Inferior parietal cortex (tissue), 1 donor: ENCODE measurements around the gene PRDM16.
A peak's percentile ranks its signal among the peaks of the same experiment; 100 is the strongest.

Experiments
- DNase-seq: peaks from one replicate; pipeline ENCODE4 v3.0.0-alpha.2; 2016; ENCODE audit errors: extremely low spot score

Gene PRDM16

GRCh38 chr1:3429320-3429719 lies 360.3 kb downstream of the PRDM16 start:
- DNase-seq, result no peak

GRCh38 chr1:3429766-3430165 lies 360.8 kb downstream of the PRDM16 start:
- DNase-seq, result no peak

DNA sequence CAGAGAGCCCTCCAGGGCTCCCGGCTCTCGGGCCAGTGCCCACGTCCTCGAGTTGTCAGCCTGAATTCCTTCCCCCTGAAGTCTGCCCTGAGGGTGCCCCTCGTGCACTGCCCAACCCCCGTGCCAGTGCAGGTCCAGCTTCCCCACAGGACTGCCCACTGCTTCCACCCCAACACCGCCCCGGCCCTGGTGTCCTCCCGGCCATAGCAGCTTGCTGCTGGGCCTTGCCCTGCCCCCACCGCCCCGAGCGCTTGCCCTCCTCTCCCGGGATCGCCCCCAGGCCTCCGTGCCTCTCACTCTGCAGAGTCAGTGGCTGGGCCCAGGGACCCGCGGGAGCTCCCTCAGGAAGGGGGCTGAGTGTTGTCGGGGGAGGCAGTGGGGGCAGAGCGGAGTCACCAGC lies 361.4 kb downstream of the PRDM16 start:
- DNase-seq, result no peak

DNA sequence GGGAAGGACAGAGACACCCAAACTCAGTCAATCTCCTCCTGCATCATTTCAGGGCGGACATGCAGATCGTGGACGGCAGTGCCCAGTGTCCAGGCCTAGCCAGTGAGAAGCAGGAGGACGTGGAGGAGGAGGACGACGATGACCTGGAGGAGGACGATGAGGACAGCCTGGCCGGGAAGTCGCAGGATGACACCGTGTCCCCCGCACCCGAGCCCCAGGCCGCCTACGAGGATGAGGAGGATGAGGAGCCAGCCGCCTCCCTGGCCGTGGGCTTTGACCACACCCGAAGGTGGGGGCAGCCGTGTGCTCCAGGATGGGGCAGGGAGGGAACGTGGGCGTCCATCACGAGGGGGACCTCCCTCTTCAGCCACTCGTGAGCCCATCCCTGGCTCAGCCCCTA lies 361.8 kb downstream of the PRDM16 start:
- DNase-seq, result no peak

- no peak for DNase-seq
These were observed 362.3 kb downstream of the PRDM16 start for GRCh38 chr1:3431266-3431665.

DNA sequence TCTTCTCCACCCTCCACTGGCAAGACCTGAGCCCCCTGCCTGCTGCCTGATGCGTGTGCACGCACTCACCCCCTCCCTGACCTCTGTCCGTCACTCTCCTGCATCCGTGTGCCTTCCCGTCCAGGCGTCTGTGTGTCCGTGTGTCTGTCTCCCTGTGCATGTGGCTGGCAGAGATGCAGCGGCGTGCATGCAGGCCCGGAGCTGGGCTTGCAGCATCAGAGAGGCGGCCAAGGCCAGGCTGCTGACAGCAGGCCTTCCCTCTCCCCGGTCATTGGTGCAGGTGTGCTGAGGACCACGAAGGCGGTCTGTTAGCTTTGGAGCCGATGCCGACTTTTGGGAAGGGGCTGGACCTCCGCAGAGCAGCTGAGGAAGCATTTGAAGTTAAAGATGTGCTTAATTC lies 362.7 kb downstream of the PRDM16 start:
- DNase-seq, result no peak

DNA sequence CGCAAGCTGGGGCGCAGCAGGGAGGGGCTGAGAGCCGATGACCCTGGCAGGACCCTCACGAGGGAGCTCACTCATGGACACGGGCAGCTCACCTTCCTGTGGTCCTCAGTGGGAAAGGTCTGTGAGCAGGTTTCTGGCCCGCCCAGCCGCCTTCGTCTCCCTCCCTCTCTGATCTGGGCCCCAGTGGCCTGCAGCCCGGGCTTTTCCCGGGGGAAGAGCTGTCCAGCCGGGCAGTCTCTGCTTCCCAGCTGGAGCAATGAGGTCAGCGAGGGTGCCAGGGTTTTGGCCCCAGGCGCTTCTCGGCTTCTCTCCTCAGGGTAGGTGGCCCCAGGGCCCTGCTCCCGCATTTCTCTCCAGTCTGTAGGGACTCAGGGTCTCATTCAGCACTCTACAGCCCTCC lies 363.3 kb downstream of the PRDM16 start:
- DNase-seq, result no peak

GRCh38 chr1:3433076-3433475 lies 364.1 kb downstream of the PRDM16 start:
- no peak for DNase-seq

GRCh38 chr1:3433596-3434320 lies 364.8 kb downstream of the PRDM16 start:
- no peak for DNase-seq

- DNase-seq, result no peak
These were observed 365.6 kb downstream of the PRDM16 start for GRCh38 chr1:3434406-3435110.

GRCh38 chr1:3435666-3436065 lies 366.7 kb downstream of the PRDM16 start:
- no peak for DNase-seq

GRCh38 chr1:3436451-3436850 lies 367.4 kb downstream of the PRDM16 start:
- DNase-seq, result no peak

DNA sequence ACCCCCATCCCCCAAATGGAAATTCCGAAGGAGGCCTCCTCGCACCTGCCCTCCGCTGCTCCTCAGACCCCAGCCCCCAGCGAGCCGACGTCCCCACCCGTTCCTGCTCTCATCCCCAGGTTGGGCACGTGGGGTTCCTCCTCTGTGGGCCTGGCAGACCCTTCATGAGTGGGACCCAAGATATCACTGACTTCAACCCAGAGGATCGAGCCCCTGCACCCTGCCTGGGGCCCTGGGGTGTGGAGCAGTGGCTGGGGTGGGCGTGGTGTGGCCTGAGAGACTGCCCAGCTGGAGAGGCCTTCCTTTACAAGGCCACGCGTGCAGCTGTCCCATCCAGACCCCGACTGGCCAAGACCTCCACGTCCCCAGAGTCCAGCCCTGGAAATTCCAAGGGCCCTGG lies 367.9 kb downstream of the PRDM16 start:
- no peak for DNase-seq

GRCh38 chr1:3438661-3439180 lies 369.7 kb downstream of the PRDM16 start:
- no peak for DNase-seq

GRCh38 chr1:3439346-3440299 lies 370.6 kb downstream of the PRDM16 start:
- no peak for DNase-seq

DNA sequence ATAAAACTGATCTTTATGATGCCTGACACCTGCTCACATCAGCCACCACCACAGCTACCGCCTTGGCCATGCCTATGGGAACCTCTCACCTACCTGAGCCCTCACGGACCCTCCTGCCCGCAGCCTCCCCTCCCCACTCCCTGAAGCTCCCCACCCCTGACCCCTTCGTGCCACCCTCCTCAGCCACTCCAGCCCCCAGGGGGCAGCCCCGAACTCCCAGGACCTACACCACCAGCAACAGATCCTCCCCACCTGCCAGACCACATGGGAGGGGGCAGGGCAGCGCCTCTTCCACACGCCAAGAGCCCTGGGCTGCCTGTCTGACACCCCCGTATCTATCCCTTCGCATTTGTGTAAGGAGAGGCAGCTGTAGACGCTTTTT lies 371.3 kb downstream of the PRDM16 start:
- no peak for DNase-seq

DNA sequence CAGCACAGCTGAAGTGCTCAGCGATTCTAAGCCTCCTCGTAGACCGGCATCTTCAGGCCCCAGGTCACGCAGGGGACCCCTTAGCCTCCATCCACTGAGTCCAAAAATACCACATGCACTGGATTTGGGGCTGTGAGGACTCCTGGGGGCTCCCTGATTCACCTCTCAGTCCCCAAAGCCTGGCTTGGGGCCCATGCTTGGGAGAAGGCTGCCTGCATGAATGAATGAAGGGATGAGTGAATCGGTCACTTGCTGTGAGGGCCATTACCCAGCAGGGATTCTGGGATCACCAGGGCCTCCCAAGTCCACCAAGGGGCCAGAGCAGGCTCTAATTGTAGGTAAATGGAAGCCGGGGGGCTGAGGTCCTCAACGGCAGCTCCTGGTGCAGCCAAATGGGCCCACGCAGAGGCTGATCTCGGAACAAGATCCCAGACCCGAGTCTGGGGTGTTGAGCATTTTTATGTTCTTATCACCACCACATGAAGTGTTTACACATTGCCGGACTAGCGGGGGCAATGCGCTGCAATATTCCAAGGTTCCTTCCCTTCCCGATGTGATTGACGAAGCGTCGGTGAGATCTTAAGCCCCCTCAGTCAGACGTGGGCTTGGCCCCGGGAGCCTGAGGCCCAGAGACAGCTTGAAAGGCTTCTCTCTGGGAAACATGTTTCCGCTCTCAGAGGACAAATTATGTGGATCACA lies 371.9 kb downstream of the PRDM16 start:
- DNase-seq, result no peak

- peak; percentile 62 for DNase-seq
These were observed 372.4 kb downstream of the PRDM16 start for GRCh38 chr1:3441410-3441847.

GRCh38 chr1:3441880-3442279 lies 372.9 kb downstream of the PRDM16 start:
- no peak for DNase-seq

DNA sequence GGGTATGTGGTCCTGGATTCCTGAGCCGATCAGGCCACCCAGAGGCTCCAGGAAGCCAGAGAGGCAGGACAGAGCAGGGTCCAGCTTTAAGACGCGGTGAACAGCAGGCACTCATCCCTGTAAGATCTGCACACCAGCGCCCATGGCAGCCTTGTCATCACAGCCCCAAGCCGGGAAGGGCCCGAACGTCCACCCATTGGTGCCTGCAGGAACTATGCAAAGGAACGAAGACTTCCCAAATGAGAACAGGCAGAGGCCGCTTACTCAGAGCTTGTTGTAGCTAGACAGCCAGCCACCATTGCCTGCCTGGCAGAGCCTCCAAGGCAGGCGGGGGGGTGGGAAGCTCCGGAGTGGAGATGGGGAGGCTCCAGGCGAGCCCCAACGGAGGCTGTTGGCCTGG lies 373.3 kb downstream of the PRDM16 start:
- no peak for DNase-seq

DNA sequence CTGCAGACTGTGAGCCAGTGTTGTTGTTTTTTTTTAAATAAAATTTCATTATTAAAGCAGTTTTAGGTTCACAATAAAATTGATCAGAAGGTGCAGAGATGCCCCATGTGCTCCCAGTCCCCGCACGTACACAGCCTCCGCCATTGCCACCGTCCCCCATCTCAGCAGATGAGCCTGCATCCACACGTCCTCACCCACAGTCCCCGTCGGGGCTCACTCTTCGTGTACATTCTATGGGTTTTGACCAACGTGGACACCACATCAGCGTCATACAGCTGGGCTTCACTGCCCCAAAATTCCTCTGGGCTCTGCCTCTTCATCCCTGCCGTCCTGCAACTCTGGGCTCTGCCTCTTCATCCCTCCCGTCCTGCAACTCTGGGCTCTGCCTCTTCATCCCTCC lies 373.9 kb downstream of the PRDM16 start:
- no peak for DNase-seq

- no peak for DNase-seq
These were observed 374.8 kb downstream of the PRDM16 start for GRCh38 chr1:3443807-3444206.
